SU-DHL-6 (cell line): ENCODE results near the gene UPF3A.
"Not testable (repeated sequence)": the region's sequence is repeated elsewhere in the genome, so short reads cannot be mapped to it uniquely, and the experiment has no call there.

Source experiments
- H2AFZ ChIP-seq: fragments of 200-600 bp; sonication (generic); 2 replicates; pipeline ENCODE4 v1.6.1; 2014; ENCODE audit warnings: low read depth, mild to moderate bottlenecking, moderate library complexity, mixed read lengths, antibody characterized with exemption, low read length; ENCODE audit not compliant: severe bottlenecking
- H3F3A ChIP-seq: fragments of 200-600 bp; shearing (Covaris generic); 2 replicates; pipeline ENCODE4 v1.6.0; 2016; ENCODE audit warnings: antibody characterized with exemption, mild to moderate bottlenecking; ENCODE audit not compliant: insufficient read depth
- H3K27ac ChIP-seq: fragments of 200-600 bp; sonication (generic); 2 replicates; pipeline ENCODE4 v1.5.1; 2016; ENCODE audit warnings: low read depth, mild to moderate bottlenecking, low read length, moderate library complexity, mixed read lengths
- H3K27me3 ChIP-seq: fragments of 200-600 bp; sonication (generic), shearing (Covaris generic); 2 replicates; pipeline ENCODE4 v1.6.0; 2014; ENCODE audit warnings: mild to moderate bottlenecking, low read length
- H3K36me3 ChIP-seq: fragments of 200-600 bp; sonication (generic); 2 replicates; pipeline ENCODE4 v1.6.1; 2014; ENCODE audit warnings: mild to moderate bottlenecking, low read length, mixed read lengths
- H3K4me2 ChIP-seq: fragments of 300-600, 200-600 bp; shearing (Covaris generic), sonication (generic); 2 replicates; pipeline ENCODE4 v1.6.0; 2014; ENCODE audit warnings: low read length, low read depth, mild to moderate bottlenecking; ENCODE audit not compliant: poor library complexity, severe bottlenecking
- H3K4me3 ChIP-seq: fragments of 200-600 bp; sonication (generic); 2 replicates; pipeline ENCODE4 v1.5.1; 2014; ENCODE audit warnings: antibody characterized with exemption, low read length, mild to moderate bottlenecking, mixed read lengths; ENCODE audit not compliant: insufficient read depth, poor library complexity, severe bottlenecking
- H3K79me2 ChIP-seq: fragments of 200-600 bp; sonication (generic); 2 replicates; pipeline ENCODE4 v1.6.1; 2014; ENCODE audit warnings: mild to moderate bottlenecking, low read length, moderate library complexity; ENCODE audit not compliant: insufficient read depth
- H3K9ac ChIP-seq: fragments of 200-600 bp; sonication (generic); 2 replicates; pipeline ENCODE4 v1.7.0; 2014; ENCODE audit warnings: mild to moderate bottlenecking, low read length
- H3K9me2 ChIP-seq: fragments of 200-600 bp; sonication (generic); replicated peaks from 2 replicates; pipeline ENCODE4 v1.6.1; 2014; ENCODE audit warnings: low read length; ENCODE audit not compliant: insufficient read depth
- H3K9me3 ChIP-seq: fragments of 200-600 bp; sonication (generic); 2 replicates; pipeline ENCODE4 v1.6.1; 2014; ENCODE audit warnings: low read length, mixed read lengths; ENCODE audit not compliant: insufficient read depth
- H4K20me1 ChIP-seq: fragments of 200-600 bp; sonication (generic); 2 replicates; pipeline ENCODE4 v1.6.1; 2014; ENCODE audit warnings: low read depth, mild to moderate bottlenecking, antibody characterized with exemption, low read length, moderate library complexity, mixed read lengths
- TF ChIP-seq, protein P1 (sequence below): fragments of 200-600 bp; sonication (generic); IDR thresholded peaks from one replicate; pipeline ENCODE4 v1.5.1; 2017; ENCODE audit warnings: antibody characterized with exemption, mild to moderate bottlenecking, low read length, moderate library complexity; ENCODE audit not compliant: insufficient read depth, poor library complexity, severe bottlenecking

UPF3A gene

DNA sequence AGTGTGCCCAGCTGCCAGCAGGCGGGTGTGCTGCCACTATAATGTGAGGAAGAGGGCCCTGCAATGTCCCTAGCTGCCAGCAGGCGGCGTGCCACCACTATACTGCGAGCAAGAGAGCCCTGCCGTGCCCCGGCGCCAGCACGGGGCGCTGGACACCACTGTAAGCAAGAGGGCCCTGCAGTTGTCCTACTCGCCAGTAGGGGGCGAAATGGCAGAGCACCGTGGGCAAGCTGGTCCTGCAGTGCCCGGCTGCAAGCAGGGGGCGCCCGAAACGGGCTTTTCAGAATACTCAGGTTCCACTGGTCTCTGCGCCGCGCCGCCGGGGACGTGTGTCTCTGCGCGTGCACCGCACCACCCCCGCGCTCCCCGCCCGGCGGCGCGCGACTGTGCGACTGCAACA is 71.4 kb downstream of the UPF3A start:
- H3K79me2 ChIP-seq, H3K4me3 ChIP-seq, H3K36me3 ChIP-seq, H3K9me3 ChIP-seq, H3K9me2 ChIP-seq, H2AFZ ChIP-seq, H3K27me3 ChIP-seq, H3K4me2 ChIP-seq, H3F3A ChIP-seq, H4K20me1 ChIP-seq, H3K27ac ChIP-seq, H3K9ac ChIP-seq: not testable (repeated sequence)
- TF ChIP-seq, protein P1, sequence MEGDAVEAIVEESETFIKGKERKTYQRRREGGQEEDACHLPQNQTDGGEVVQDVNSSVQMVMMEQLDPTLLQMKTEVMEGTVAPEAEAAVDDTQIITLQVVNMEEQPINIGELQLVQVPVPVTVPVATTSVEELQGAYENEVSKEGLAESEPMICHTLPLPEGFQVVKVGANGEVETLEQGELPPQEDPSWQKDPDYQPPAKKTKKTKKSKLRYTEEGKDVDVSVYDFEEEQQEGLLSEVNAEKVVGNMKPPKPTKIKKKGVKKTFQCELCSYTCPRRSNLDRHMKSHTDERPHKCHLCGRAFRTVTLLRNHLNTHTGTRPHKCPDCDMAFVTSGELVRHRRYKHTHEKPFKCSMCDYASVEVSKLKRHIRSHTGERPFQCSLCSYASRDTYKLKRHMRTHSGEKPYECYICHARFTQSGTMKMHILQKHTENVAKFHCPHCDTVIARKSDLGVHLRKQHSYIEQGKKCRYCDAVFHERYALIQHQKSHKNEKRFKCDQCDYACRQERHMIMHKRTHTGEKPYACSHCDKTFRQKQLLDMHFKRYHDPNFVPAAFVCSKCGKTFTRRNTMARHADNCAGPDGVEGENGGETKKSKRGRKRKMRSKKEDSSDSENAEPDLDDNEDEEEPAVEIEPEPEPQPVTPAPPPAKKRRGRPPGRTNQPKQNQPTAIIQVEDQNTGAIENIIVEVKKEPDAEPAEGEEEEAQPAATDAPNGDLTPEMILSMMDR: peak; percentile 25

DNA sequence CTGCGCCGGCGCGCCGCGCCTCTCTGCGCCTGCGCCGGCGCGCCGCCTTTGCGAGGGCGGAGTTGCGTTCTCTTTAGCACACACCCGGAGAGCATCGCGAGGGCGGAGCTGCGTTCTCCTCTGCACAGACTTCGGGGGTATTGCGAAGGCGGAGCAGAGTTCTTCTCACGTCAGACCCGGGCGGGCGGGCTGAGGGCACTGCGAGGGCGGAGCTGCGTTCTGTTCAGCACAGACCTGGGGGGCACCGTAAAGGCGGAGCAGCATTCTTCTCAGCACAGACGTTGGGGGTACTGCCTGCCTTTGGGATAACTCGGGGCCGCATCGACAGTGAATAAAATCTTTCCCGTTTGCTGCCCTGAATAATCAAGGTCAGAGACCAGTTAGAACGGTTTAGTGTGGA is 72.0 kb downstream of the UPF3A start:
- H3K79me2 ChIP-seq, H3K9me3 ChIP-seq, H3K9me2 ChIP-seq, H3K27me3 ChIP-seq, H3K9ac ChIP-seq, H2AFZ ChIP-seq, H3K27ac ChIP-seq, H3K36me3 ChIP-seq, H3K4me3 ChIP-seq, H3F3A ChIP-seq, H4K20me1 ChIP-seq, H3K4me2 ChIP-seq: not testable (repeated sequence)
